Gastroesophageal sphincter (tissue), 4 donors: ENCODE results near the gene PHLDB2. TPM values are rescaled to one million over a fixed set of nuclear protein-coding genes. Genes with fewer than 3 reads are reported as not detected.

Experiments used
- ATAC-seq: fragments of 150-250 bp; one replicate; pipeline ENCODE4 v1.9.1; 2016; ENCODE audit warnings: mild to moderate bottlenecking, moderate library complexity
- H3K27ac ChIP-seq, 4 donors: fragments of 200-600 bp; sonication (generic) in 3 of 4; 1 replicate in 3 of 4; 2 replicates in 1 of 4; pipeline ENCODE4 v1.5.1; 2016 to 2019
- H3K27me3 ChIP-seq: fragments of 200-600 bp; sonication (generic); one replicate; pipeline ENCODE4 v1.5.1; 2019
- H3K36me3 ChIP-seq, 2 donors: fragments of 200-600 bp; sonication (generic); one replicate each; pipeline ENCODE4 v1.5.1; 2019; ENCODE audit warnings: control low read depth in 1 of 2
- H3K4me1 ChIP-seq, 3 donors: fragments of 200-600 bp; sonication (generic); 1 replicate in 2 of 3; 2 replicates in 1 of 3; pipeline ENCODE4 v1.5.1; 2016 to 2019; ENCODE audit warnings: control low read depth in 2 of 3
- H3K4me3 ChIP-seq, 2 donors: fragments of 200-600 bp; sonication (generic); one replicate each; pipeline ENCODE4 v1.5.1; 2019; ENCODE audit warnings: mild to moderate bottlenecking in 1 of 2, moderate library complexity in 1 of 2
- H3K9me3 ChIP-seq, 3 donors: fragments of 200-600 bp; sonication (generic); one replicate each; pipeline ENCODE4 v1.5.1; 2017 to 2019; ENCODE audit warnings: control low read depth in 2 of 3
- EP300 ChIP-seq: sonication (generic); formaldehyde crosslinking; IDR thresholded peaks from one replicate; pipeline ENCODE4 v1.6.1; 2017; ENCODE audit warnings: antibody characterized with exemption, mild to moderate bottlenecking
- POLR2A ChIP-seq, 2 donors: fragments of 450-650 bp; IDR thresholded peaks; one replicate each; pipeline ENCODE4 v1.6.1; 2017; ENCODE audit warnings: antibody characterized with exemption in 2 of 2, mild to moderate bottlenecking in 2 of 2, moderate library complexity in 1 of 2
- POLR2AphosphoS5 ChIP-seq: sonication (generic); formaldehyde crosslinking; IDR thresholded peaks from one replicate; pipeline ENCODE4 v1.6.1; 2017; ENCODE audit warnings: antibody characterized with exemption
- WGBS, 2 donors: methylation state at CpG; one replicate each; pipeline ENCODE4 v1.1.5; 2018; ENCODE audit warnings: low coverage in 1 of 2; 5-methylcytosine and 5-hydroxymethylcytosine counted together
- total RNA-seq, 4 donors: library from RNA; depleted of rRNA; stranded (reverse); fragments of >200 nt; gene quantifications; one replicate each; pipeline ENCODE4 v1.1.0, GENCODE V29; 2016
- TF ChIP-seq, protein P1 (sequence below), 4 experiments: fragments of 200-600 bp in 2 of 4; fragments of 450-650 bp in 2 of 4; sonication (generic) in 1 of 4; IDR thresholded peaks; one replicate each; pipeline ENCODE4 v1.5.1; 2017 to 2019; ENCODE audit warnings: antibody characterized with exemption in 4 of 4, mild to moderate bottlenecking in 2 of 4, moderate library complexity in 2 of 4

Gene PHLDB2
- total RNA-seq, 4 donors from 2014 or later = 52.1 to 115 (median 77.4) TPM

GRCh38 chr3:111871809-111872623, 13.0 kb downstream of the PHLDB2 start:
- H3K4me3 ChIP-seq = no peak overlapping the region
- no peak for TF ChIP-seq EP300
- TF ChIP-seq, protein P1, sequence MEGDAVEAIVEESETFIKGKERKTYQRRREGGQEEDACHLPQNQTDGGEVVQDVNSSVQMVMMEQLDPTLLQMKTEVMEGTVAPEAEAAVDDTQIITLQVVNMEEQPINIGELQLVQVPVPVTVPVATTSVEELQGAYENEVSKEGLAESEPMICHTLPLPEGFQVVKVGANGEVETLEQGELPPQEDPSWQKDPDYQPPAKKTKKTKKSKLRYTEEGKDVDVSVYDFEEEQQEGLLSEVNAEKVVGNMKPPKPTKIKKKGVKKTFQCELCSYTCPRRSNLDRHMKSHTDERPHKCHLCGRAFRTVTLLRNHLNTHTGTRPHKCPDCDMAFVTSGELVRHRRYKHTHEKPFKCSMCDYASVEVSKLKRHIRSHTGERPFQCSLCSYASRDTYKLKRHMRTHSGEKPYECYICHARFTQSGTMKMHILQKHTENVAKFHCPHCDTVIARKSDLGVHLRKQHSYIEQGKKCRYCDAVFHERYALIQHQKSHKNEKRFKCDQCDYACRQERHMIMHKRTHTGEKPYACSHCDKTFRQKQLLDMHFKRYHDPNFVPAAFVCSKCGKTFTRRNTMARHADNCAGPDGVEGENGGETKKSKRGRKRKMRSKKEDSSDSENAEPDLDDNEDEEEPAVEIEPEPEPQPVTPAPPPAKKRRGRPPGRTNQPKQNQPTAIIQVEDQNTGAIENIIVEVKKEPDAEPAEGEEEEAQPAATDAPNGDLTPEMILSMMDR (IDR thresholded peaks at IDR 0.05) = no peak
- no peak for TF ChIP-seq POLR2A (IDR thresholded peaks at IDR 0.05)
- TF ChIP-seq POLR2AphosphoS5 = no peak
- no peaks in the 10 kb centered on the region for H3K27me3 ChIP-seq
- H3K9me3 ChIP-seq = no peaks in the 10 kb centered on the region
- ATAC-seq = no peak
- H3K36me3 ChIP-seq = peaks cover 0 to 4% of the 10 kb centered on the region in 2 donors
- H3K27ac ChIP-seq = peak overlapping the region in 2 of 4 donors; percentile 11 to 51
- 82 to 89% methylated on average over 6 of the region's 6 CpGs for WGBS, 2 donors
- peaks cover 15 to 75% (median 15%) of the 10 kb centered on the region in 3 donors for H3K4me1 ChIP-seq

DNA sequence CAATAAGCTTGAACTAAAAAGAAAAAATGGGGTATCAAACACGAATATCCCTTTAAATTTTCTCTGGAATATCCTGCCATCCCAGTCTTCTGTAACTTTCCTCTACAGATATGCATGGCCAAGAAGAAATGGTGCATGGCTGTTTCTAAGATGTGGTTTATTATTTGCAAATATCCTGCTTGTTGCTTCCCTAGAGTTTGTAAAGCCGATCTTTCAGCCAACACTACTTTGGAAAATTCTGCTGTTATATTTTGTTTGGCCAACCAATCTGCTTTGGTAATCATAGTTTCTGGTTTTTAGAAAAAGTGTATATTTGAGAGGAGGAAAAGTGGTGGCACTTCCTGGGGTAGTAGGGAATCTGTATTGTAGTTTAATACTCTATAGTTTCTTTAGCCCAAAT, 13.9 kb downstream of the PHLDB2 start:
- H3K9me3 ChIP-seq = no peaks in the 10 kb centered on the region
- H3K4me1 ChIP-seq = peaks cover 11 to 68% (median 15%) of the 10 kb centered on the region in 3 donors
- no peak for ATAC-seq
- peak overlapping the region in 2 of 4 donors; percentile 11 to 26 for H3K27ac ChIP-seq
- TF ChIP-seq, protein P1 (IDR thresholded peaks at IDR 0.05) = no peak
- TF ChIP-seq EP300 (no peak), POLR2AphosphoS5 (no peak), POLR2A (IDR thresholded peaks at IDR 0.05) (no peak)
- peaks cover 0 to 4% of the 10 kb centered on the region in 2 donors for H3K36me3 ChIP-seq
- 52 to 59% methylated on average over 2 of the region's 2 CpGs for WGBS, 2 donors
- H3K4me3 ChIP-seq = no peak overlapping the region
- H3K27me3 ChIP-seq = no peaks in the 10 kb centered on the region

GRCh38 chr3:111874177-111874820, 15.2 kb downstream of the PHLDB2 start:
- no peaks in the 10 kb centered on the region for H3K27me3 ChIP-seq
- no peak for ATAC-seq
- peaks cover 0 to 4% of the 10 kb centered on the region in 2 donors for H3K36me3 ChIP-seq
- H3K4me1 ChIP-seq = peaks cover 11 to 56% (median 11%) of the 10 kb centered on the region in 3 donors
- H3K9me3 ChIP-seq = no peaks in the 10 kb centered on the region
- peak overlapping the region in 2 of 4 donors; percentile 5 to 11 for H3K27ac ChIP-seq
- H3K4me3 ChIP-seq = no peak overlapping the region
- 50 to 65% methylated on average over 2 of the region's 2 CpGs for WGBS, 2 donors
- no peak for TF ChIP-seq POLR2A (IDR thresholded peaks at IDR 0.05)
- TF ChIP-seq, protein P1 (IDR thresholded peaks at IDR 0.05) = no peak
- no peak for TF ChIP-seq EP300

DNA sequence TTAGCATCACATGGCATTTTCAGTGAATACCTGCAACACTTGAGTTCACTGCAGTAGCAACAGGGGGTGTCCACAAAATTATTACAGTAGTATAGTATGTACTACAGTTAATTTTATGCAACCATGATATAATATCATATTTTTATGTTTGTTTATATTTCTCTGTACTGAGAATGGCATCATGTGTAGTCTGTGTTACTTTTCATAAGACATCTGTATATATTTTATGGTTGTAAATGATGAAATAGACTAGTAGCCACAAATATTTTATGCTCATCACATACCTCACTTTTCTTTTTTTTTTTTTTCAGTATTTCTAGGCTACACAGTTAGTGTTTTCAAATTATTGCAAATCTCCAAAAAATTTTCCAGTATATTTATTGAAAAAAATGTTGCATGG, 22.4 kb downstream of the PHLDB2 start:
- Histone ChIP-seq H3K27ac (no peak overlapping the region), H3K4me1 (peaks cover 0 to 20% (median 3%) of the 10 kb centered on the region in 3 donors), H3K4me3 (no peak overlapping the region), H3K36me3 (peaks cover 0 to 27% of the 10 kb centered on the region in 2 donors), H3K27me3 (no peaks in the 10 kb centered on the region), H3K9me3 (peaks cover 0 to 14% (median 0%) of the 10 kb centered on the region in 3 donors)
- no peak for ATAC-seq
- TF ChIP-seq, protein P1 (IDR thresholded peaks at IDR 0.05) = no peak
- TF ChIP-seq EP300 (no peak), POLR2AphosphoS5 (no peak)
